GM19395 (cell line): ENCODE results near the gene MACF1.

Experiments used
- ATAC-seq: cut with Tn5 transposase; IDR thresholded peaks from one replicate; pipeline ENCODE4 v1.9.1; 2021; ENCODE audit warnings: mild to moderate bottlenecking, moderate library complexity; ENCODE audit not compliant: unreplicated experiment

Gene MACF1

DNA sequence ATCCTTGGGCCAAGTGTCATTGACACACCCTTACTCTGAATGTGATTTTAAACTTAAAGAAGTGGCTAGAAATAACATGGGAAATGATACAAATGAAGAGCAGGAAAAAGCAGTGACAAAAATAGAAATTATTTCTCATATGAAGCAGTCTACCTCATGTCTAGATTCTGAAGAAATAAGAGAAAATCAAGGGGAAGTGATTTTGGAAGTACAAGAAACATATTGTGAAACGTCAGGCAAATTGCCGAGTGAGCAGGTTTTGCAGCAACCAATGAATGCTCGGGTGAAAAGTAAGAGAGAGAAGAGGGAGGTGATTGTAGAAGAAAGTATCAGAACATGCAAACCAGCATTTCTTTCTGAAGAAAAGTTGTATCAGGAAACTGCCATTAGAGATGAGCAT, 130.7 kb downstream of the MACF1 start:
- no peak for ATAC-seq

DNA sequence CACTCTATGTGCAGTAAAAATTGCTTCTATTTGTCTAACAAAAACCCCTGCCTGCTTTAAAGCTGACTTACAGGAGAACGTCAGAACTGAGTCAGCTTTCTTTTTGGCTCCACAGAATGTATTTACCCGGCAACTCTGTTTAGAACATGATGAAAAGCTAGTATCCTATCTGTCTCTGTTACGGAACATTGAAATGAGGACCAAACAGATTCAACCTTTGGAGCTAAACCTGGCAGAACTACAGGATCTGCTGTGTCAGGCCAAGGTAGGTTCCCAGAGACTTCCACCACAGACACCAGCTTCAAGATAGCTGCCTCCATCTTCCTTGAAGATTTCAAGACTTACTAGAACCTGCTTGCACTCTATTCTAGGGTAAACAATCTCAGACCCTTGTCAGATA, 132.6 kb downstream of the MACF1 start:
- ATAC-seq: no peak

DNA sequence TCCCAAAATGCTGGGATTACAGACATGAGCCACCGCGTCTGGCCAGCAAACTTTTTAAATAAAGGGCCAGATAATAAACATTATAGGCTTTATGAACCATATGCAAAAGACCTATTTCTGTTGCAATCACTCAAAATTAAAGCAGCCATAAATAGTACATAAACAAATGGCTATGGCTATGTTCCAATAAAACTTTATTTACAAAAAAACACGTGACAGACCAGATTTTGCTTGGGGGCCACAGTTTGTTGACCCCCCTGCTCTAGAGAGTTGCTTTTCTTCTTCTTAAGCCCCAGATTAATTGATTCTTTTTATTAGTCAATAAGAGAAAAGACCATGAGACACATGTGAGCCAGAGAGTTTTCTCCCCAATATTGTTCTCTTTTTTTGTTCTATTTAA, 138.3 kb downstream of the MACF1 start:
- ATAC-seq: no peak

DNA sequence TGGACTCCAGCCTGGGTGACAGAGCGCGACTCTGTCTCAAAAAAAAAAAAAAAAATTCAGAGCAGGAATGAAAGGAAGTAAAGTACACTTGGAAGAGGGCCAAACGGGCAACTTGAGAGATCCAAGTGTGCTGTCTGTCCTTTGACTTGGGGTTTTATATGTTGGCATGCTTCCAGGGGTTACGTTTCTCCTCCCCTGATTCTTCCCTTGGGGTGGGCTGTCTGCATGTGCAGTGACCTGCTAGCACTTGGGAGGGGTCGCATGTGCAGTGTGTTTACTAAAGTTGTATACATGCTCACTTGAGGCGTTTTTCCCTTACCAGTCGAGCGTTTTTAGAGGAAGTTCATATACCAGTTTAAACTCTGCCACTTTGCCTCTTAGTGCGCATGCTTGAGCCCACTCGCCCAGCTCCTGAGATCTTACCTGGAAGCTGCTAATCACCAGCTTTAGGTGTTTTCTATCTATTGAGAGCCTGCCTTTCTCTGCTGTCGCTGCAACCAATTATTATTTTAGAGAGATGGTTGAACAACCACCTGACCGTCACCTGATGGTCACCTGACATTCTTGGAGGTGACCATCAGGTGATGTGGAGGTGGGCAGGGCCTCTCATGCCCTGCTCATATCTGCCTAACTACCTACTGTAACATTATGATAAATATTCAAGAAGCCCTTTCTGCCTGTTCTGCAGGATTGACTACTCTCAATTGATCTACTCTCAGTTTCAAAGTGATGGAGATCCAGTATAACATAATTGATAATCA, 140.1 kb downstream of the MACF1 start:
- no peak for ATAC-seq

DNA sequence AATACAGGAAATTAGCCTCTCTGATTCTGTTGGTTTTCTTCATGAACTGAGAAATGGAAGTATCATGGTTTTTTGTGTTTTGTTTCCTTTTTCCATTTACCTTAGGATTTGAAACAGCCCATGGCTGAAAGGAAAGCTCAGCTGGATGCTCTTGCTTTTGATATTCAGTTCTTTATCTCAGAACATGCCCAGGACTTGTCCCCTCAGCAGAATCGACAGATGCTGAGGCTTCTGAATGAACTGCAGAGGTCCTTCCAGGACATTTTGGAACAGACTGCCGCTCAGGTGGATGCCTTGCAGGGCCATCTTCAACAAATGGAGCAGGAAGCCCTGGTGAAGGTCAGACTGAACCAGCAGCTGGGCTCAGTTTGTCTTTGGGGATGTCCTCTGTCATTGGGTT, 142.4 kb downstream of the MACF1 start:
- ATAC-seq: no peak

DNA sequence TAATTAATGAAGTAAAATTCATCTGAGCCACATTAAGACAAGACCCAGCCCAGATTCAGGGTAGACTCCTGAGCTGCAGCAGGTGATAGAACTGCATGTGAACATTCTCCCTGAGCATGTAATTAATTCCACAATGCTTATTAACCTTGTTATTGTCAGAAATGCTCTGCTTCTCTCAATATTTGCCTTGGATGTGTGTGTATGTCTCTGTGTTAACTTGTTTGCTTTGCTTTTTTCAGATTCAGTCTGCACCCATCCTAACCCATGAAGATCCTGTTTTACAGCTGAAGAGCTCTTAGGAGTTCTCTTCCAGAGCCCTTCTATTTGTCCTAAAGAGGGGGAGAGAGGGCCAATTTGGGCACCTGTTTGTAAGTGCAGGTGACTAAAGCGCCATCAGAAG, 143.8 kb downstream of the MACF1 start:
- ATAC-seq: no peak

DNA sequence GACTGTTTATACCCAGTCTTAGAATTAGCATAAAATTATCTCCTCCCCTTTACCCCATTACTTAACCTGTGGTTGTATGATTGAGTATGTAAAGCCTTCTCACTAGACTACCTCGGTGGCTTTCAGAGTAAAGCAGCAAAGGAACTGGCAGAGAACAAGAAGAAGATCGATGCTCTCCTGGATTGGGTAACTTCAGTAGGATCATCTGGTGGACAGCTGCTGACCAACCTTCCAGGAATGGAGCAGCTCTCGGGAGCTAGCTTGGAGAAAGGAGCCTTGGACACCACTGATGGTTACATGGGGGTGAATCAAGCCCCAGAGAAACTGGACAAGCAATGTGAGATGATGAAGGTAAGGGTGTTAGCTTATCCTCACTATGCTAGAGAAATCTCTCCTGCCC, 148.4 kb downstream of the MACF1 start:
- ATAC-seq: no peak

DNA sequence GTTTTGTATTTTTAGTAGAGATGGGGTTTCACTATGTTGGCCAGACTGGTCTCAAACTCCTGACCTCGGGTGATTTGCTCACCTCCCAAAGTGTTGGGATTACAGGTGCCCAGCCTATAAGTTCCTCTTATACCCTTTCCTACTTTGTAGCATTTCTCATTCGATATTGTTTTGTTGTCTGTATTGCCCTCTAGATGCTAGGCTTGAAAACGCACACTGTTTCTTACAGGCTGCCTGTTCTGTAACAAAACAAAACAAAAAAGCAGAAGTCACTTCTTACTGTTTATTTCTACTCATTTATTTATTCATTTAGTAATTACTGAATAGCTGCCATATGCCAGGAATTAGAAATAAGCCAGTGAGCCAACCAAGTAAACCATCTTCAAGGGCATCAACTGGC, 150.1 kb downstream of the MACF1 start:
- ATAC-seq: no peak

DNA sequence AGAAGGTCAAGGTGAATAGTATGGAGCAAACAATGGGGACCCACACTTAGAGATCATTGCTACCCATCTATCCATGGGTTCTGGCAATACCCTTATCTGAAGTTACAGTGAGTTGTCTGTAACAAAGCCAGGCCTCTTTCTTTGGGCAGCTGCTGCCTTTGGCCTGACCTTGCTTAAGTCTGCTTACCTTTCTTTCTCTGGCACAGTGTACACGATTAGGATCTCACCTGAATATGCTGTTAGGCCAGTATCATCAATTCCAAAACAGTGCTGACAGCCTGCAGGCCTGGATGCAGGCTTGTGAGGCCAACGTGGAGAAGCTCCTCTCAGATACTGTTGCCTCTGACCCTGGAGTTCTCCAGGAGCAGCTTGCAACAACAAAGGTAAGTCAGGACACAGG, 154.0 kb downstream of the MACF1 start:
- ATAC-seq: no peak

DNA sequence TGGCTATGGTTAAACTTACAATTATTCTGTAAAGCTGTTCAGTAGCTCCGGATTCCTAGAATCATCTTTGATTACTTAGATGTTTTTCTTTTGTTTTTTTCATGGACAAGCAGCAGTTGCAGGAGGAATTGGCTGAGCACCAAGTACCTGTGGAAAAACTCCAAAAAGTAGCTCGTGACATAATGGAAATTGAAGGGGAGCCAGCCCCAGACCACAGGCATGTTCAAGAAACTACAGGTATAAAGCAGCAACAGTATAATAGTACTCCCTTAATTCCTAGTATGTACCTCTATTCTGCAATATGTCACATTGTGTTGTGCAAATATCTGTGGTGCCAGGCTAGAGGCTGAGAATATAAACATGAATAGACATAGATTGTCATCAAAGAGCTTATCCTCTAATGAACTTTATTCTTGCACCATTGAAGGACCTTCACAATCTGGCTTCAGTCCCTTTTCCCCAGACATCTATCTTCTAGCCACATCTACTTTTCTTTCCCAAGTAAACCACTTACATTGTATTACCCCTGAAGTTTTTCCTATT, 154.6 kb downstream of the MACF1 start:
- ATAC-seq: no peak

DNA sequence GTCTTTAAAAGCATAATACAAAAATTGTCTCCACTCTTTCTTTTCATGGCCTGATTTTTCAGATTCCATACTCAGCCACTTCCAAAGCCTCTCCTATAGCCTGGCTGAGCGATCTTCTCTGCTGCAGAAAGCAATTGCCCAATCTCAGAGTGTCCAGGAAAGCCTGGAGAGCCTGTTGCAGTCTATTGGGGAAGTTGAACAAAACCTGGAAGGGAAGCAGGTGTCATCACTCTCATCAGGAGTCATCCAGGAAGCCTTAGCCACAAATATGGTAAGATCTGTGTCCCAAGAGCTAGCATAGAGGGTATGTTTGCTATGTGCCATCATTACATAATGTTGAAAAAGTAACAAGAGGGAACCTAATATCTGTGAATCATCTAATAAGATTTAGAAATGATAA, 156.2 kb downstream of the MACF1 start:
- no peak for ATAC-seq

DNA sequence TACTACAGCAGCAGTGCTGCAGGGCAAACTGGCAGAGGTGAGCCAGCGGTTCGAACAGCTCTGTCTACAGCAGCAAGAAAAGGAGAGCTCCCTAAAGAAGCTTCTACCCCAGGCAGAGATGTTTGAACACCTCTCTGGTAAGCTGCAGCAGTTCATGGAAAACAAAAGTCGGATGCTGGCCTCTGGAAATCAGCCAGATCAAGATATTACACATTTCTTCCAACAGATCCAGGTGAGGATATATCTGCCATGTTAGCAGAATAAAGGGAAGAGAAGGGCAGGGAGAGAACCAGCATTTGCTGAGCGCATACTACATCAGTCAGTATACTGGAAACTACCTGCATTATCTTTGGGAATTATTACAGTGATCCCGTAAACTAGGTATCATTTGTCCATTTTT, 157.0 kb downstream of the MACF1 start:
- no peak for ATAC-seq

DNA sequence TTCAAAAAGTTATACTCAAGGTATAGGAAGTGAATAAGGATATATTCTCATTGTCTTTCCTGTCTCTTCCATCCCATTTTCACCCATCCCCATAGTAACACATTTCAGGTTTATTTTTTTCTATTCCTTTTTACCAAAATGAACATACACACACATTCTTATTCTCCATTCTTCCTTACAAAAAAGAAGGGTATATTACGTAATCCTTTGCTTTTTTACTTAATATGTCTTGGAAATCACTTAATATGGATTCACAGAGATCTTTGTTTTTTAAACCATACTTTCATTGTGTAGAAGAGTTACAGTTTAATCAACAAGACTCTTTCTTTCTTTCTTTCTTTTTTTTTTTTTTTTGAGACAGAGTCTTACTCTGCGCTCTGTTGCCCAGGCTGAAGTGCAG, 158.8 kb downstream of the MACF1 start:
- no peak for ATAC-seq

DNA sequence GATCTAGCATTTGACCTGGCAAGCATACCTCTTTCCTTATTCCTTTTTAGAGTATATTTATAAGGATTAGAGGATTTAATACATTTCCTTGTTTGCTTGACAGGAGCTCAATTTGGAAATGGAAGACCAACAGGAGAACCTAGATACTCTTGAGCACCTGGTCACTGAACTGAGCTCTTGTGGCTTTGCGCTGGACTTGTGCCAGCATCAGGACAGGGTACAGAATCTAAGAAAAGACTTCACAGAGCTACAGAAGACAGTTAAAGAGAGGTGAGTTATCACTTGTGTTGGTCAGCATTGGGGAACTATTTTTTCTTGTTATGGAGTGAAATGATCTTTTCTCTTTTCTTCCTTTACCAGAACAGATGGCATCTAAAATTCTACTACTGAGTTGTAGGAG, 163.6 kb downstream of the MACF1 start:
- no peak for ATAC-seq

DNA sequence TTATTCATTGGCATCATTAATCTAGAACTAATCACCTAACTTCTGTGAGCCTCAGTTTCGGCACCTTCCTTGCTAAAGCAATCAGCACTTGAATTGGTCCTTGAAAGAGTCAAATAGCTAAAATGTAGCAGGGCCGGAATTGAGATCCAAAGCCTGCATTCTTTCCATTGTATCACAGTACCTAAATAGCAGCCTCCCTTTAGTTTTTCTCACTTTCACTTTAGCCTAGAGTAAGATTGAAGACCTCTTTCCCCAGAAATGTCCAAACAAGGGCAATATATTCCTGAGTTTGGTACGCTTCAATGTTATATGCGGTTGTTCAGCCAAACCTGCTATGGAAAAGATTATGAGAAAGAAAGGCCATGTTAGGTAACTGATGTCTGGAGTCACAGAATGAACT, 165.1 kb downstream of the MACF1 start:
- no peak for ATAC-seq

DNA sequence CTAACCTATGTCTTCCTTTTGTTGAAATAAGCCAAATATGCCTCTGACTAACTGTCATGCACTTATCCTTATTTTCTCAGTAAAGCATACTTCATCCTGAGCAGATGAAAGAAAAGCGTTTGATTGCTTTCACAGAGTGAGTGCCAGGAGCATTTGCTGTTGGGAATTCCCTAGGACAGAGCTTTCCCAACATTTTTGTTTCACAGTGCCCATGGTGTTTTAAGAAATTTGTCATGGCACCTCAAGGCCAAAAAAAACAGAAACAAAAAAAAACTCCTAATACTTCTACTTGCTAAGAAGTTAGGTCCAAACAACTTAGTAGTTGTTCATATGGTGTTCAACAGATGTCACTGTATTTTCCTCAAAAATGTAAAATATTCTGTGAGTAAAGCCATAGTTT, 166.1 kb downstream of the MACF1 start:
- ATAC-seq: no peak

DNA sequence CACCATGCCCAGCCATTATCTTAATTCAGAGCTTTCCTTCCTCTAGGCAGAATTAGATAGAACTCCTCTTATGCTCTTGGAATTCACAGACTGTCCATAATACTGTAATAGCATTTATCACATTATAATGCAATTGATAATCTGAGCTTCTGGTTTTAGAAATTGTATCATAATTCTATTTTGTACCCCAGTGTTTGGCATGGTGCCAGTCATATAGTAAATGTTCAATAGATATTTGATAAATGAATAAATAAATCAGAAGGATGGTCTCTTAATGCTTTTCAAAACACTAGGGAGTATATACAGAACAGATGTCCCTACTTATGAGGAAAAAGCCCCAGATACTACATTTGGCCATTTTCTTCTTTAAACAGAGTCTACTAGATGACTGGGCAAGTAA, 167.6 kb downstream of the MACF1 start:
- no peak for ATAC-seq

DNA sequence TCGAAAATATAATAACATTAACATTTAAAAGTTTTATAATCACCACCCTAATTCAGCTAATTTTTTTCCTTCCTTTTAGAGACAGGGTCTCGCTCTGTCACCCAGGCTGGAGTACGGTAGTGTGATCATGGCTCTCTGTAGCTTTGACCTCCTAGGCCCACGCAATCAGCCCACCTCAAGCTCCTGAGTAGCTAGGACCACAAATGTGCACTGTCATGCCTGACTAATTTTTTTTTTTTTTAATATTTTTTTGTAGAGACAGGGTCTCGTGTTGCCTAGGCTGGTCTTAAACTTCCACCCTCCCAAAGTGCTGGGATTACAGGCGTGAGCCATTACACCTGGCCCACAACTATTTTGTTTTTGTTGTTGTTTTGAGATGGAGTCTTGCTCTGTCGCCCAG, 172.2 kb downstream of the MACF1 start:
- no peak for ATAC-seq

DNA sequence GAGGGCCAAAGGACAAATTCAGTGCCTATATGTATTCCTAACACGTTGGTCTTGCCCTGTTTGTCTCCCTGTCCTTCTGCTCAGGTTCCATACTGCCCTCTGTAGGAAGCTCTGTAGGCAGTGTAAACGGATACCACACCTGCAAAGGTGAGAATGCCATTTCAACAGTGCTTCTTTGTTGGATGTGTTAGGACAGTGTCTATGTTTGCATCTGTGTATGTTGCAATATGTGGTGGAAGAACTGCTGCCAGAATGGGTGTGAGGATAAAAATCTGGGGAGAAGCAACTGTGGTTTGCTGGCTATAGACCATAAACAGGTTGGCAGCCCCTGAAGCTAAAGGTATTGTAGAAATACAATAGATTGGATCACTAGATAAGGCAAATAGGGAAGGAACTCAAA, 173.9 kb downstream of the MACF1 start:
- ATAC-seq: no peak

DNA sequence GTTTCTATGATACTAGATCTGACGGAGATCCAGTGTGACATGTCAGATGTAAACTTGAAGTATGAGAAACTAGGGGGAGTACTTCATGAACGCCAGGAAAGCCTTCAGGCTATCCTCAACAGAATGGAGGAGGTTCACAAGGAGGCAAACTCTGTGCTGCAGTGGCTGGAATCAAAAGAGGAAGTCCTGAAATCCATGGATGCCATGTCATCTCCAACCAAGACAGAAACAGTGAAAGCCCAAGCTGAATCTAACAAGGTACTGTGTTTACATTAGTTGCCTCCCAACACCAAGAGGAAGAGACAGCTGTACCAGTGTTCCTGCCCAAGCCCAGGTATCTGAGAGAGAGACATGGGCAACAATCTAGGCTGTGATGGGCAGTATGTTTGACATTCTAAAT, 174.7 kb downstream of the MACF1 start:
- no peak for ATAC-seq

DNA sequence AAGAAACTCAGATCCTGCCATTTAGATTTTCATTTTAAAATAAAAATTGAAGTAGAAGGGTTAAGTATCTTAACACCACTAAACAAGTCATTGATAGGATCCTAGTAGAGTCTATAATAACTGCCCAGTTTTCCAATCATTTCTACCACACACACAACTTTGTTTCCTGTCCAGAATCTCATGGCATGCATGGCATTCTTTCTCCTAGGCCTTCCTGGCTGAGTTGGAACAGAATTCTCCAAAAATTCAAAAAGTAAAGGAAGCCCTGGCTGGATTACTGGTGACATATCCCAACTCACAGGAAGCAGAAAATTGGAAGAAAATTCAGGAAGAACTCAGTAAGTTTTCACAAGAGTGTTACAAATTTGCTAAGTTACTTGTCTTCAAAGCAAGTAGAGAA, 175.5 kb downstream of the MACF1 start:
- no peak for ATAC-seq

DNA sequence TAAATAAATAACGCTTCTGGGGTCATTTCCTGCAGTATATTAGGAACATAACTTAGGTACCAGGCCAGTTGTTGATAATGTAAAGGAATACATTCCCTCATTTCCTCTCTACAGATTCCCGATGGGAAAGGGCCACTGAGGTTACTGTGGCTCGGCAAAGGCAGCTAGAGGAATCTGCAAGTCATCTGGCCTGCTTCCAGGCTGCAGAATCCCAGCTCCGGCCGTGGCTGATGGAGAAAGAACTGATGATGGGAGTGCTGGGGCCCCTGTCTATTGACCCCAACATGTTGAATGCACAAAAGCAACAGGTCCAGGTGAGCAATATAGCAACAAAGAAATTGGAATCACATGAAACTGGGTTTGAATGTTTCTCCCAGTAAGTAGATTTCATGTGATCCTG, 177.3 kb downstream of the MACF1 start:
- ATAC-seq: no peak

DNA sequence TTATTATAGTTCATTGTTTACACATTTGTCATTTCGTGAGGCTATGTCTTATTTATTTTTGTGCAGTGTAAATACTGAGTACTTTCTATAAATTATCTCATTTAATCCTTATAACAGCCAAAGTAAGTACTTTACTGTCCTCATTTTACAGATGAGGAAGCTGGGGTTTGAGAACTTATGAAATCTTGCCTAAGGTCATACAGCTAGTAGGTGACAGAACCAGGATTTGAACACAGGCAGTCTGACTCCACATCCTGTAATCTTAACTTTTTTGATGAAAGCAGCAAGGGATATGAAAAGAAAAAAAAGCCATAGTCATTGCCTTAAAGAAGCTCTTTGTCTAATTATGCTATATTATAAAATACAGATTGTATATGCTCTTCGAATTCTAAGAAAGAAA, 179.8 kb downstream of the MACF1 start:
- ATAC-seq: no peak
